ENCODE measurements around the gene ZNF831. TPM values are rescaled to one million over a fixed set of nuclear protein-coding genes. Genes with fewer than 3 reads are reported as not detected.

Gene ZNF831
- total RNA-seq, 1 donor from 2014 or later, result not detected

- Mint-ChIP-seq H3K27ac (no peak overlapping the region), H3K9me3 (ENCODE audit: low read depth) (no peaks in the 10 kb centered on the region), H3K4me3 (ENCODE audit: low read depth) (no peak overlapping the region), H3K4me1 (ENCODE audit: low read depth) (no peaks in the 10 kb centered on the region), H3K36me3 (ENCODE audit: insufficient read depth) (no peaks in the 10 kb centered on the region), H3K27me3 (peaks cover 39% of the 10 kb centered on the region)
- TF ChIP-seq CTCF (IDR thresholded peaks at IDR 0.05; ENCODE audit: unreplicated experiment), result no peak
- DNase-seq (ENCODE audit: low spot score, unreplicated experiment), result no peak
Observed at GRCh38 chr20:59149678-59150504, 13.7 kb upstream of the ZNF831 start.

GRCh38 chr20:59150821-59151251 is 12.8 kb upstream of the ZNF831 start:
- H3K36me3 Mint-ChIP-seq (ENCODE audit: insufficient read depth), result no peaks in the 10 kb centered on the region
- DNase-seq (ENCODE audit: low spot score, unreplicated experiment), result no peak
- TF ChIP-seq CTCF (IDR thresholded peaks at IDR 0.05; ENCODE audit: unreplicated experiment), result no peak
- H3K4me1 Mint-ChIP-seq (ENCODE audit: low read depth), result no peaks in the 10 kb centered on the region
- H3K9me3 Mint-ChIP-seq (ENCODE audit: low read depth), result no peaks in the 10 kb centered on the region
- no peak overlapping the region for H3K4me3 Mint-ChIP-seq (ENCODE audit: low read depth)
- peaks cover 40% of the 10 kb centered on the region for H3K27me3 Mint-ChIP-seq
- no peak overlapping the region for H3K27ac Mint-ChIP-seq

DNA sequence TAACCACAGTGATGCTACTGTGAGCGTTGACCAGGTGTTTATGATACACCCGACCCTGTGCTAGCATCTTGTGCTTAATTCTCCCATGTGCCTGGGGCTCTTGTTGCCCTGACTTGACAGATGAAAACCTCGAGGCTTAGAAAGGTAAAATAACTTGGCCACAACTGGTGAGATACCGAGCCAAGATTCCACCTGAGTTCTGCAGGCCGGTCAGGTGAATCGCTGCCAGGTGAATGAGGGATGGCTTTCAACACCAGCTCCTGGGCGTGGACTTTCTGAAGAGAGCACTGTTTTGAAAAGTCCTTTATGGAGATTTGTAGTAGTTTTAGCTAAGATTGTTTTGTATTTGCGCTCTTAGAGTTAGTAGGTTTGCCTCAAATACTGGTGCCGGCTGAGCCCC is 12.2 kb upstream of the ZNF831 start:
- no peak overlapping the region for H3K4me3 Mint-ChIP-seq (ENCODE audit: low read depth)
- no peaks in the 10 kb centered on the region for H3K36me3 Mint-ChIP-seq (ENCODE audit: insufficient read depth)
- H3K27me3 Mint-ChIP-seq, result peaks cover 40% of the 10 kb centered on the region
- no peaks in the 10 kb centered on the region for H3K4me1 Mint-ChIP-seq (ENCODE audit: low read depth)
- no peak for DNase-seq (ENCODE audit: low spot score, unreplicated experiment)
- no peaks in the 10 kb centered on the region for H3K9me3 Mint-ChIP-seq (ENCODE audit: low read depth)
- H3K27ac Mint-ChIP-seq, result no peak overlapping the region
- no peak for TF ChIP-seq CTCF (IDR thresholded peaks at IDR 0.05; ENCODE audit: unreplicated experiment)

- H3K27ac Mint-ChIP-seq, result no peak overlapping the region
Observed at GRCh38 chr20:59151820-59152219, 11.8 kb upstream of the ZNF831 start.

More at GRCh38 chr20:59151820-59152219, 11.8 kb upstream of the ZNF831 start:
- Mint-ChIP-seq H3K36me3 (ENCODE audit: insufficient read depth) (no peaks in the 10 kb centered on the region), H3K27me3 (peaks cover 38% of the 10 kb centered on the region), H3K9me3 (ENCODE audit: low read depth) (no peaks in the 10 kb centered on the region), H3K4me3 (ENCODE audit: low read depth) (no peak overlapping the region), H3K4me1 (ENCODE audit: low read depth) (no peaks in the 10 kb centered on the region)
- no peak for DNase-seq (ENCODE audit: low spot score, unreplicated experiment)
- no peak for TF ChIP-seq CTCF (IDR thresholded peaks at IDR 0.05; ENCODE audit: unreplicated experiment)

Data from progenitor cell of endocrine pancreas (in vitro differentiated cells).